Caco-2 (cell line): ENCODE data around the gene TDRD12. TPM values are rescaled to one million over a fixed set of nuclear protein-coding genes. Genes with fewer than 3 reads are reported as not detected.

Source experiments
- BruUV-seq: library from RNA; stranded (reverse); fragments of 400-500 nt; replicated peaks from 2 replicates; lab custom pipeline; 2021; lab: Mats Ljungman, UMichigan
- CTCF ChIA-PET: fragments of 300-600 bp; sonication (Branson Sonifier 250); formaldehyde crosslinking; loops from one replicate; lab custom pipeline; 2022; ENCODE audit warnings: antibody characterized with exemption; lab: Charles Lee
- POLR2A ChIA-PET: fragments of 300-600 bp; sonication (Branson Sonifier 250); formaldehyde crosslinking; loops from one replicate; lab custom pipeline; 2022; ENCODE audit warnings: antibody characterized with exemption; lab: Charles Lee
- DNase-seq, 2 experiments: peaks; one replicate each; pipeline versions ENCODE4 v3.0.0 to v3.0.0-alpha.2; 2020 to 2022
- H3K27me3 ChIP-seq: replicated peaks from 2 replicates; pipeline ENCODE4 v1.6.0; 2011; ENCODE audit warnings: low read length; ENCODE audit not compliant: control insufficient read depth, insufficient read depth
- H3K36me3 ChIP-seq: 2 replicates; pipeline ENCODE4 v1.5.1; 2011; ENCODE audit warnings: low read length; ENCODE audit not compliant: control insufficient read depth, insufficient read depth
- H3K4me1 ChIP-seq: fragments of 250-450 bp; sonication (Bioruptor Pico); 2 replicates; pipeline ENCODE4 v1.5.1; 2020; ENCODE audit warnings: mild to moderate bottlenecking
- H3K4me3 ChIP-seq: 2 replicates; pipeline ENCODE4 v1.5.1; 2011; ENCODE audit warnings: low read depth, mild to moderate bottlenecking, control low read depth, low read length
- H3K9me3 ChIP-seq: fragments of 250-450 bp; sonication (Bioruptor Pico); 2 replicates; pipeline ENCODE4 v1.5.1; 2020; ENCODE audit warnings: mild to moderate bottlenecking, moderate library complexity
- H3K27ac Mint-ChIP-seq: one replicate; pipeline ENCODE4 v1.8.0; 2022; ENCODE audit warnings: mixed read lengths; ENCODE audit not compliant: unreplicated experiment
- H3K27me3 Mint-ChIP-seq: one replicate; pipeline ENCODE4 v1.8.0; 2022; ENCODE audit warnings: mixed read lengths; ENCODE audit not compliant: insufficient read depth, unreplicated experiment
- H3K36me3 Mint-ChIP-seq: one replicate; pipeline ENCODE4 v1.8.0; 2022; ENCODE audit warnings: mild to moderate bottlenecking, mixed read lengths; ENCODE audit not compliant: insufficient read depth, unreplicated experiment
- H3K4me1 Mint-ChIP-seq: one replicate; pipeline ENCODE4 v1.8.0; 2022; ENCODE audit warnings: low read depth, mixed read lengths; ENCODE audit not compliant: unreplicated experiment
- H3K4me3 Mint-ChIP-seq: one replicate; pipeline ENCODE4 v1.8.0; 2022; ENCODE audit warnings: mild to moderate bottlenecking, moderate library complexity, mixed read lengths; ENCODE audit not compliant: unreplicated experiment
- H3K9me3 Mint-ChIP-seq: one replicate; pipeline ENCODE4 v1.8.0; 2022; ENCODE audit warnings: mixed read lengths; ENCODE audit not compliant: unreplicated experiment
- intact Hi-C: fragments of 100-400 bp; cut with micrococcal nuclease; formaldehyde crosslinking; loops from one replicate; pipeline ENCODE4 v1.10.0; 2022; ENCODE audit not compliant: unreplicated experiment
- total RNA-seq: library from RNA; stranded (reverse); gene quantifications from 2 replicates; pipeline ENCODE4 v1.2.3, GENCODE V29; 2022
- TF ChIP-seq, protein P1 (sequence below), 2 experiments: fragments of 200-600 bp in 1 of 2; IDR thresholded peaks; 1 replicate in 1 of 2; 2 replicates in 1 of 2; pipeline versions ENCODE4 v1.5.1 to v1.8.0; 2011 to 2022; ENCODE audit warnings: antibody characterized with exemption in 1 of 2, control low read depth in 1 of 2, inconsistent platforms in 1 of 2, low read depth in 1 of 2, low read length in 1 of 2, mild to moderate bottlenecking in 1 of 2, moderate library complexity in 1 of 2; ENCODE audit not compliant: insufficient read depth in 1 of 2, severe bottlenecking in 1 of 2, unreplicated experiment in 1 of 2

Gene TDRD12
- total RNA-seq, 1 experiment from 2014 or later = 0.11 TPM

DNA sequence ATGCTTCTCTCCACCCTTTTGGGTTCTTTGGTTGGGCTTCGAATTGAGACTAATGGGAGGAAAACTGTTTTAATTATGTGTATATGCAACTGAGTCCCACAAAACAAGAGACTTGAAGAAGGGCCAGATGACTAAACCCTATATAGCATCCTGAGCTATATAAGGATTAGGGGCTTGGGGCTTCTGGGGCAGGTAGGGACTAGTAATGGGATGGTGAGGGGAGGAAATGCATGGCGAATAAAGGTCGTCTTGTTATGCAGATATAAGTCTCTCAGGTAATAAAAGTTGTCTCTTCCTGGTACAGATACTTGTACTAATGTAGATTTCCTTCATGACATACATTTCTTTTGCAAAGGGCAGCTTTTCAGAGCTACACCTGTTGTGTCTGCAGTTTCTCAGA is 152.8 kb downstream of the TDRD12 start:
- Mint-ChIP-seq H3K27me3 (no peaks in the 10 kb centered on the region), H3K9me3 (no peaks in the 10 kb centered on the region), H3K4me1 (peaks cover 23% of the 10 kb centered on the region), H3K36me3 (no peaks in the 10 kb centered on the region), H3K27ac (no peak overlapping the region), H3K4me3 (no peak overlapping the region)
- TF ChIP-seq, protein P1, sequence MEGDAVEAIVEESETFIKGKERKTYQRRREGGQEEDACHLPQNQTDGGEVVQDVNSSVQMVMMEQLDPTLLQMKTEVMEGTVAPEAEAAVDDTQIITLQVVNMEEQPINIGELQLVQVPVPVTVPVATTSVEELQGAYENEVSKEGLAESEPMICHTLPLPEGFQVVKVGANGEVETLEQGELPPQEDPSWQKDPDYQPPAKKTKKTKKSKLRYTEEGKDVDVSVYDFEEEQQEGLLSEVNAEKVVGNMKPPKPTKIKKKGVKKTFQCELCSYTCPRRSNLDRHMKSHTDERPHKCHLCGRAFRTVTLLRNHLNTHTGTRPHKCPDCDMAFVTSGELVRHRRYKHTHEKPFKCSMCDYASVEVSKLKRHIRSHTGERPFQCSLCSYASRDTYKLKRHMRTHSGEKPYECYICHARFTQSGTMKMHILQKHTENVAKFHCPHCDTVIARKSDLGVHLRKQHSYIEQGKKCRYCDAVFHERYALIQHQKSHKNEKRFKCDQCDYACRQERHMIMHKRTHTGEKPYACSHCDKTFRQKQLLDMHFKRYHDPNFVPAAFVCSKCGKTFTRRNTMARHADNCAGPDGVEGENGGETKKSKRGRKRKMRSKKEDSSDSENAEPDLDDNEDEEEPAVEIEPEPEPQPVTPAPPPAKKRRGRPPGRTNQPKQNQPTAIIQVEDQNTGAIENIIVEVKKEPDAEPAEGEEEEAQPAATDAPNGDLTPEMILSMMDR (IDR thresholded peaks at IDR 0.05; ENCODE audit: insufficient read depth in 1 of 2, low read depth in 1 of 2, low read length in 1 of 2, severe bottlenecking in 1 of 2, unreplicated experiment in 1 of 2) = no peak
- Histone ChIP-seq H3K4me3 (no peak overlapping the region), H3K4me1 (peaks cover 20% of the 10 kb centered on the region), H3K9me3 (no peaks in the 10 kb centered on the region), H3K36me3 (no peaks in the 10 kb centered on the region), H3K27me3 (no peaks in the 10 kb centered on the region)
- intact Hi-C loops = no loop called here
- POLR2A ChIA-PET = no interaction called here
- CTCF ChIA-PET = no interaction called here
- no peak for DNase-seq
- BruUV-seq = no TSS peak

DNA sequence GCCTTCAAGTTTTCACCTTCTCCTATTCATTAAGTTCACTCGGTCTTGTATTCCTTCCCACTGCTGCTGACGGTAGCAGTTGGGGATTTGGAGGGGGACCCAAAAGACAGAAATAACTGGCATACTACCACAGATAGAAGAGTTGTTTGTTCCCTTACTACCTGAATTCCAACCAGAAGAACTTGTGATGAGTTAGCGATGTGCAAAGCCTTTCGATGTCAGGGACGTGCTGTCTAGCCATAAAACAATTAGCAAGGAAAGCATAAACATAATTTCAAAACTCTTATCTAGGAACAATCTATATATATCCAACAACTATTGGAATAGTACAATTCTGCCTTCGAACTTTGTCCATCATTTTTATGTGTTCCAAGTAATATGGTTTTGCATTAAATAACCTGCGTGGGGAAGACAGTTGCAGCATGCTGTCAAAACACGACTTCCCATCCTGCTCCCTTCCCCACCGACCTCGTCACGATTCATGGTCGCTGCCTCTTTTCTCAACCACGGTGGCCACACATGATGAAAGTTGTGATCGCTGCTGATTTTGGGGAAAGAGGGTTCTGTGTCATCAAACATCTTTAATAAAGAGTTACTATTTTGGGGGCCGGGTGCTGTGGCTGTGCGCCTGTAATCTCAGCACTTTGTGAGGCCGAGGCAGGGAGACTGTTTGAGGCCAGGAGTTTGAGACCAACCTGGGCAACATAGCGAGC is 153.8 kb downstream of the TDRD12 start:
- H3K4me3 ChIP-seq = no peak overlapping the region
- H3K4me1 ChIP-seq = peaks cover 20% of the 10 kb centered on the region
- no peak for DNase-seq
- BruUV-seq = no TSS peak
- ChIA-PET CTCF (no interaction called here), POLR2A (no interaction called here)
- Mint-ChIP-seq H3K4me3 (no peak overlapping the region), H3K9me3 (no peaks in the 10 kb centered on the region), H3K27me3 (no peaks in the 10 kb centered on the region), H3K4me1 (peaks cover 23% of the 10 kb centered on the region), H3K27ac (no peak overlapping the region), H3K36me3 (no peaks in the 10 kb centered on the region)
- TF ChIP-seq, protein P1 (IDR thresholded peaks at IDR 0.05; ENCODE audit: insufficient read depth in 1 of 2, low read depth in 1 of 2, low read length in 1 of 2, severe bottlenecking in 1 of 2, unreplicated experiment in 1 of 2) = no peak
- no peaks in the 10 kb centered on the region for H3K9me3 ChIP-seq
- intact Hi-C loops = no loop called here
- no peaks in the 10 kb centered on the region for H3K27me3 ChIP-seq
- no peaks in the 10 kb centered on the region for H3K36me3 ChIP-seq

DNA sequence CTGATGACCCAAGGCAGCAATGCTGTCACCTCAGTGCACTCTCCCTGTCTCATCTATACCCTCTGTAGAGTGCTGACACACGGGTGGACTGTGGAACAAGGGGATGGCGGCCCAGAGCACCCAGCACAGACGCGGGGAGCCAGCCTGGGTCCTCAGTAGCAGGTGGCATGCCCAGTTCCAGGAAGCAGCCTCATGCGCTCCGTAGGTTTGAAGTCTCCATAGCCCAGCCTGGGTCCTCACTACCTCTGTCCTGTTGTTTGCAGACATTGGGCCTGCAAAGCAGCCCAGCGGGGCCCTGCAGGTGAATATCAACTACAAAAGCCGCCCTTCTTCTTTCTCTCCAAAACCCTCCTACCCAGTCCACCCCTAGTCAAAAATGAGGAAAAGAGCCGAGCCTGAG is 155.0 kb downstream of the TDRD12 start:
- BruUV-seq = no TSS peak
- no peaks in the 10 kb centered on the region for H3K27me3 ChIP-seq
- intact Hi-C loops = no loop called here
- Mint-ChIP-seq H3K4me1 (peaks cover 19% of the 10 kb centered on the region), H3K27me3 (no peaks in the 10 kb centered on the region), H3K36me3 (no peaks in the 10 kb centered on the region), H3K27ac (no peak overlapping the region), H3K4me3 (no peak overlapping the region), H3K9me3 (no peaks in the 10 kb centered on the region)
- no peaks in the 10 kb centered on the region for H3K9me3 ChIP-seq
- POLR2A ChIA-PET = no interaction called here
- no peaks in the 10 kb centered on the region for H3K36me3 ChIP-seq
- TF ChIP-seq, protein P1 (IDR thresholded peaks at IDR 0.05; ENCODE audit: insufficient read depth in 1 of 2, low read depth in 1 of 2, low read length in 1 of 2, severe bottlenecking in 1 of 2, unreplicated experiment in 1 of 2) = no peak
- H3K4me1 ChIP-seq = peaks cover 15% of the 10 kb centered on the region
- DNase-seq = no peak
- no peak overlapping the region for H3K4me3 ChIP-seq
- CTCF ChIA-PET = no interaction called here
